DOHH2 (cell line): ENCODE results near the gene NUDT14.

Experiments used
- EZH2phosphoT487 ChIP-seq: fragments of 200-600 bp; sonication (generic); IDR thresholded peaks from 2 replicates; pipeline ENCODE4 v1.6.1; 2017; ENCODE audit warnings: borderline replicate concordance, mild to moderate bottlenecking, antibody characterized with exemption, low read length, moderate library complexity, mixed read lengths
- TF ChIP-seq, protein P1 (sequence below): fragments of 200-600 bp; sonication (generic); IDR thresholded peaks from one replicate; pipeline ENCODE4 v1.5.1; 2014; ENCODE audit warnings: antibody characterized with exemption, mild to moderate bottlenecking, low read depth, low read length; ENCODE audit not compliant: poor library complexity, severe bottlenecking

DNA sequence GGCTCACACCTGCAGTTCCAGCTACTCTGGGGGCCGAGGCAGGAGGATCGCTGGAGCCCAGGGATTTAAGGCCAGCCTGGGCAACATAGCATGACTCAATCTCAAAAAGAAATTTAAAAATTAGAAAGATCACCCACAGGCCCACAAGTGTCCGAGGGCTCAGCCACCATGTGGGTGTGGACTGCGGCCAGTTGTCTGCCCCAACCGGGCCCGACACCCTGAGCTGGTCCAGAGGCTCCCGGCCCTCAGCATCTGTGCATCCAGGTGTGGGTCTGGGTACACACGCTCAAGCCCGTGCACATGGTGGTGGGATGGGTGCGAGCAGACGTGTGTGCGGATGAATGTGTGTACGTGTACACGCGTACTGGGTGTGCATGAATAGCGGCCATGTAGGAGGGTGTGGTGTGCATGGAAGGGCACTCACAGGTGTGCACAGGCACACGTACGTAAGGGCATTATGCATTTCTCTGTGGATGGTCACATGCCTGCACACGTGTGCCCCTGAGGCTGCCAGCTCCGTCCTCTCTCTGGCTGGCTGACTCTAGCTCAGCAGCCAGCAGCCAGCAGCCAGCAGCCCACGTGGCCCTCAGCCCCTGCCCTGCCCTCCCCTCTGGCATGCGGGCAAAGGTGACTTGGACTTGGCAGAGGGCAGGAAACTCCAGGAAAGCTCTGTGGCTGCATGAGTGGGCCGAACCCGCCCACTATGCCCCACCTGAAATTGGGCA lies 23.3 kb upstream of the NUDT14 start:
- TF ChIP-seq, protein P1, sequence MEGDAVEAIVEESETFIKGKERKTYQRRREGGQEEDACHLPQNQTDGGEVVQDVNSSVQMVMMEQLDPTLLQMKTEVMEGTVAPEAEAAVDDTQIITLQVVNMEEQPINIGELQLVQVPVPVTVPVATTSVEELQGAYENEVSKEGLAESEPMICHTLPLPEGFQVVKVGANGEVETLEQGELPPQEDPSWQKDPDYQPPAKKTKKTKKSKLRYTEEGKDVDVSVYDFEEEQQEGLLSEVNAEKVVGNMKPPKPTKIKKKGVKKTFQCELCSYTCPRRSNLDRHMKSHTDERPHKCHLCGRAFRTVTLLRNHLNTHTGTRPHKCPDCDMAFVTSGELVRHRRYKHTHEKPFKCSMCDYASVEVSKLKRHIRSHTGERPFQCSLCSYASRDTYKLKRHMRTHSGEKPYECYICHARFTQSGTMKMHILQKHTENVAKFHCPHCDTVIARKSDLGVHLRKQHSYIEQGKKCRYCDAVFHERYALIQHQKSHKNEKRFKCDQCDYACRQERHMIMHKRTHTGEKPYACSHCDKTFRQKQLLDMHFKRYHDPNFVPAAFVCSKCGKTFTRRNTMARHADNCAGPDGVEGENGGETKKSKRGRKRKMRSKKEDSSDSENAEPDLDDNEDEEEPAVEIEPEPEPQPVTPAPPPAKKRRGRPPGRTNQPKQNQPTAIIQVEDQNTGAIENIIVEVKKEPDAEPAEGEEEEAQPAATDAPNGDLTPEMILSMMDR = no peak
- no peak for TF ChIP-seq EZH2phosphoT487
